ENCODE data around the gene EMID1. TPM values are rescaled to one million over a fixed set of nuclear protein-coding genes. Genes with fewer than 3 reads are reported as not detected.
"Not testable (repeated sequence)": the region's sequence is repeated elsewhere in the genome, so short reads cannot be mapped to it uniquely, and the experiment has no call there.

EMID1 gene
- total and polyA plus RNA-seq, 10 donors, result 18.5 to 90.3 (median 61.2) TPM

DNA sequence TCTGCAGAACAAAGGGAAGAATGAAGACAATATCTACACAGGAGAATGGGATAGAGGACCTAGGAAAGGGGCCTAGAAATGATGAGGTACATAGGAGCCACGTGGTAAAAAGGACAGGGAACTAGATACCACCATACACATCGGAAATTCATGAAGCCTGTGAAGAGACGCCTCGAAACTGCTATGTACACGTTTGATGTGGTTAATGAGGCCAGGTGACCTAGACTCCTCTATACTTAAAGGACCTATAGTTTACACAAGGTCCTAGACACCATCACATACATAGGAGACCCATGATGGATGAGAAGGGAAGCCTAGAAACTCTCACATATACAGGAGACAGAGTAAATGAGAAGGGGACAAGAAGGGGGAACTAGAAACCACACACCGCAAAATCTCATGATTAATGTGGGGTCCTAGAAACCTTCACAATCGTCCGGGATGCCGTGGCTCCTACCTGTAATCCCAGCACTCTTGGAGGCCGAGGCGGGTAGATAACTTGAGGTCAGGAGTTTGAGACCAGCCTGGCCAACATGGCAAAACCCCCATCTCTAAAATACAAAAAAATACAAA, 38.3 kb downstream of the EMID1 start:
- DNase-seq, result peak; percentile 1
- TF ChIP-seq POLR2A (IDR thresholded peaks at IDR 0.05), result no peak
- TF ChIP-seq, protein P1, sequence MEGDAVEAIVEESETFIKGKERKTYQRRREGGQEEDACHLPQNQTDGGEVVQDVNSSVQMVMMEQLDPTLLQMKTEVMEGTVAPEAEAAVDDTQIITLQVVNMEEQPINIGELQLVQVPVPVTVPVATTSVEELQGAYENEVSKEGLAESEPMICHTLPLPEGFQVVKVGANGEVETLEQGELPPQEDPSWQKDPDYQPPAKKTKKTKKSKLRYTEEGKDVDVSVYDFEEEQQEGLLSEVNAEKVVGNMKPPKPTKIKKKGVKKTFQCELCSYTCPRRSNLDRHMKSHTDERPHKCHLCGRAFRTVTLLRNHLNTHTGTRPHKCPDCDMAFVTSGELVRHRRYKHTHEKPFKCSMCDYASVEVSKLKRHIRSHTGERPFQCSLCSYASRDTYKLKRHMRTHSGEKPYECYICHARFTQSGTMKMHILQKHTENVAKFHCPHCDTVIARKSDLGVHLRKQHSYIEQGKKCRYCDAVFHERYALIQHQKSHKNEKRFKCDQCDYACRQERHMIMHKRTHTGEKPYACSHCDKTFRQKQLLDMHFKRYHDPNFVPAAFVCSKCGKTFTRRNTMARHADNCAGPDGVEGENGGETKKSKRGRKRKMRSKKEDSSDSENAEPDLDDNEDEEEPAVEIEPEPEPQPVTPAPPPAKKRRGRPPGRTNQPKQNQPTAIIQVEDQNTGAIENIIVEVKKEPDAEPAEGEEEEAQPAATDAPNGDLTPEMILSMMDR (IDR thresholded peaks at IDR 0.05 in 8 of 11, conservative IDR thresholded peaks at IDR 0.05 in 3 of 11), result no peak
- intact Hi-C loops (cut with DNase I; ENCODE audit: low total_unique reads), result no loop called here
- Histone ChIP-seq H3K4me1 (peaks cover 0 to 13% (median 9%) of the 10 kb centered on the region in 6 donors), H3K36me3 (peaks cover 0 to 45% (median 3%) of the 10 kb centered on the region in 6 donors), H3K27me3 (replicated peaks in 1 of 7) (peaks cover 0 to 6% (median 0%) of the 10 kb centered on the region in 7 donors), H3K9me3 (peaks cover 0 to 35% (median 20%) of the 10 kb centered on the region in 8 donors), H3K4me3 (no peak overlapping the region), H3K27ac (no peak overlapping the region)
- WGBS, 5 donors, result 69 to 85% (median 84%) methylated on average over 11 of the region's 11 CpGs

DNA sequence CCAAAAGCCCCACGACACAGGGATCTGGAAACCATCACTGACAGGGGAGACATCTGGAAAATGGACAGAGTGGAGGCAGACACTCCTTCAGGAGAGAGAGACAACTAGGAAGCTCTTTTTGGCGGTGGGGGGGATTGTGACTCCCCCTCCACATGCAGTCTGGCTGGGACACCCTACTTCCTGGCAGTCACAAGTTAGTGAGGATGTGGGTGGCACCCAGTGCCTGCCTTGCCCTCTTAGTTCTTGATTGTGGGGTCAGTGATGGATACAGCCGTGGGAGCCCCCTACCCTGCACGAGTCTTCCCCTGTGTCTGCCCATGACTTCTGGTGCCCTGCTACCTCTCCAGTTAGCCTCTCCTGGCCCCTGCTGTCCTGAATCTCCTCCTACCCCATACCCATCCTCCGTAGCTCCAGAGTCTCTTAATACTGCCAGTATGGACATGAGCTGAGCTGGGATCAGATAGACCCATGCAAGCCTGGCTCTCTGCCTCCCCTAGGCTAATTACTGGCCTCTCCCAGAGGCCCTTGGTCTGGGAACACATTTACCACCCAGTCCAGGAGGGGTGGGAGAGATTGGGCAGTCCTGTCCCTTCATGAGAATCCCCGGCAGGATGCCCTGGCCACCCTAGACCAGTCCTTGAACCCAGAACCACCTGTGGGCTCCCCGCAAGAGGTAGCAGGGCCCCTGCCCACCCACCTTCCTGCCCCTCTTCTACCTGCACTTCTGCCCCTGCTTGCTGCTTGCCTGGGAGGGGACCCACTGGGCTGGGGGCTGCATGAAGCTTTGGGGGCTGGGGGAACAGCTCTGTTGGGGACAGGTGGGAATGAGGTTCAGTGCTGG, 39.3 kb downstream of the EMID1 start:
- WGBS, 5 donors, result 64 to 81% (median 70%) methylated on average over 7 of the region's 7 CpGs

DNA sequence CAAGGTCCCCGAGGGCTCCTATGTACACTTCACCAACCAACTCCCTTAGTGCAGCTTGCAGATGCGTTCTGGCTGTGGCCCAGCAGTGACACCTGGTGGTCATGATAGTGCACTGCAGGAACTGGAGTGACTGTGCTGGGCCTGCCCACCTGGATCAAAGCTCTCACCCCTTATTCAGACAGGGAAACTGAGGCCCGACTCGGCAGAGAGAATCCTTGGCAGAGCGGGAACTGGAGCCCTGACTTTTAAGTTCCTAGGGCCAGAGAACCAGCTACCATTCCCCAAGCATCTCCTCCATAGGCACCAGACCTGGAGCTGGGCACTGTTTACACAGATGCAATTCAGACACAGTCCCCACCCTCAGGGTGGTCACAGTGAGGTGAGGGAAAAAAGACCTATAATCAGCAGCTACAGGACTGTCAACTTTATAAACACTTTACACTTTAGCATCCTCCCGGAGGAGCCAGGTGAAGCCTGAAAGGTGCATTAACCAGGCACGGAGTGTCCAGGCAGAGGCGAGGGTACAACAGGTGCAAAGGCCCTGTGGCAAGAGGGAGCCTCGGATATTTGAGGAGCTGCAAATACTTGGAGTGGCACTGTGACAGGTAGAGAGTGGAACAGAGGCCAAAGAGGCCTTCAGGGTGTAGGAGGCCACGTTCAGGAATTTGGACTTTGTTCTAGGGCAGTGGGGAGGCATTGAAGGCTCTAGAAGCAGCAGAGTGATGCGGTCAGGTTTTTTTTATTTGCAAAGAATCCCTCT, 40.1 kb downstream of the EMID1 start:
- TF ChIP-seq POLR2A (IDR thresholded peaks at IDR 0.05) (no peak), POLR2AphosphoS5 (IDR thresholded peaks at IDR 0.05) (peak in 2 of 3 donors; percentile 51 to 66)
- TF ChIP-seq, protein P1 (IDR thresholded peaks at IDR 0.05 in 8 of 11, conservative IDR thresholded peaks at IDR 0.05 in 3 of 11), result peak; percentile 91 to 97 (median 94)
- Histone ChIP-seq H3K27me3 (replicated peaks in 1 of 7) (peaks cover 0 to 6% (median 0%) of the 10 kb centered on the region in 7 donors), H3K27ac (peak overlapping the region in 4 of 8 donors; percentile 44 to 58 (median 50)), H3K4me3 (no peak overlapping the region), H3K9me3 (peaks cover 0 to 25% (median 14%) of the 10 kb centered on the region in 8 donors), H3K36me3 (peaks cover 0 to 38% (median 3%) of the 10 kb centered on the region in 6 donors), H3K4me1 (peaks cover 0 to 13% (median 9%) of the 10 kb centered on the region in 6 donors)
- 51 to 64% (median 51%) methylated on average over 8 to 11 of the region's 11 CpGs for WGBS, 5 donors
- intact Hi-C loops (cut with DNase I; ENCODE audit: low total_unique reads), result no loop called here
- DNase-seq, result peak; percentile 90

More for the DNA sequence above, 39.3 kb downstream of the EMID1 start:
- TF ChIP-seq POLR2A (IDR thresholded peaks at IDR 0.05) (no peak), POLR2AphosphoS5 (IDR thresholded peaks at IDR 0.05) (peak in 1 of 3 donors; percentile 14)
- TF ChIP-seq, protein P1 (IDR thresholded peaks at IDR 0.05 in 8 of 11, conservative IDR thresholded peaks at IDR 0.05 in 3 of 11), result no peak
- Histone ChIP-seq H3K4me3 (no peak overlapping the region), H3K4me1 (peaks cover 0 to 13% (median 9%) of the 10 kb centered on the region in 6 donors), H3K36me3 (peaks cover 0 to 42% (median 3%) of the 10 kb centered on the region in 6 donors), H3K27ac (peak overlapping the region in 5 of 8 donors; percentile 7 to 58 (median 44)), H3K9me3 (peaks cover 0 to 28% (median 14%) of the 10 kb centered on the region in 8 donors), H3K27me3 (replicated peaks in 1 of 7) (peaks cover 0 to 6% (median 0%) of the 10 kb centered on the region in 7 donors)
- DNase-seq, result peak; percentile 47
- intact Hi-C loops (cut with DNase I; ENCODE audit: low total_unique reads), result no loop called here

DNA sequence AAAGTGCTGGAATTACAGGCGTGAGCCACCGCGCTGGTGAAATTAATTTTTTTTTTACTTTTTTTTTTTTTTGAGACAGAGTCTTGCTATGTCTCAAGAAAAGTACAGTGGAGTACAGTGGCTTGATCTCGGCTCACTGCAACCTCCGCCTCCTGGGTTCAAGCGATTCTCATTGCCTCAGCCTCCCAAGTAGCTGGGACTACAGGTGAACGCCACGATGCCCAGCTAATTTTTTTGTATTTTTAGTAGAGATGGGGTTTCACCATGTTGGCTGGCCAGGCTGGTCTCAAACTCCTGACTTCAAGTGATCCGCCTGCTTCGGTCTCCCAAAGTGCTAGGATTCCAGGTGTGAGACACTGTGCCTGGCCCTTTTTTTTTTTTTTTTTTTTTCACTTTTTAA, 42.2 kb downstream of the EMID1 start:
- intact Hi-C loops (cut with DNase I; ENCODE audit: low total_unique reads), result not testable (repeated sequence)
- 92 to 97% (median 94%) methylated on average over 10 of the region's 10 CpGs for WGBS, 5 donors

More for the DNA sequence above, 42.2 kb downstream of the EMID1 start:
- H3K4me3 ChIP-seq; H3K27ac ChIP-seq; H3K27me3 ChIP-seq (replicated peaks in 1 of 7); H3K9me3 ChIP-seq; DNase-seq: not testable (repeated sequence)
- Histone ChIP-seq H3K36me3 (peaks cover 0 to 25% (median 0%) of the 10 kb centered on the region in 6 donors), H3K4me1 (peaks cover 0 to 13% (median 9%) of the 10 kb centered on the region in 6 donors)

All from spleen (tissue), 11 donors.